HG02763 (cell line): Measurements from ENCODE around the gene FIG4.
"Not testable (repeated sequence)": the region's sequence is repeated elsewhere in the genome, so short reads cannot be mapped to it uniquely, and the experiment has no call there.

Experiments used
- ATAC-seq: cut with Tn5 transposase; IDR thresholded peaks from one replicate; pipeline ENCODE4 v1.9.1; 2021; ENCODE audit warnings: mild to moderate bottlenecking, moderate library complexity; ENCODE audit not compliant: unreplicated experiment

FIG4 gene

GRCh38 chr6:109690737-109691621, at the start of gene FIG4, which contains the start of gene AK9:
FIG4 (plus strand) TSS chr6:109691296; CDS start chr6:109691436, 140 bp downstream.
AK9 (minus strand) TSS chr6:109691202; CDS start chr6:109675745, 15,457 bp downstream.
- ATAC-seq: peak; percentile 96

DNA sequence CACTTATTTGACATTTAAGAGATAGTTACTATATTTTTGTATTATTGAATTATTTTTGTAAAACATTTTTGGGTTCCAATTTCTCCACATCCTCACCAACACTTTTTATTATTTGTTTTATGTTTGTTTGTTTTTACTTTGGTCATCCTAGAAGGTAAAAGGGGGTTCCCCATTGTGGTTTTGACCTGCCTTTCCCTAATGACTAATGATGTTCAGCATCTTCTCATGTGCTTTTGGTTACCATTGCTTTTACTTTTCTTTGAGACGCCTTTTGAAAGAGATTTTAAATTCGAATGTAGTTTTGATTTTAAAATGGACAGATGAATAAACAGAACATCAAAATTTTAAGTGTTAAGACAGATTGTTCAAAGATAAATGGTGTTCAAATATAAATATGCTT, 47.0 kb upstream of the FIG4 start:
- no peak for ATAC-seq

- no peak for ATAC-seq
Observed at GRCh38 chr6:109653264-109653663, 37.8 kb upstream of the FIG4 start.

GRCh38 chr6:109655761-109656262, 35.3 kb upstream of the FIG4 start:
- ATAC-seq: no peak

- ATAC-seq: no peak
Observed at GRCh38 chr6:109660526-109661320, 30.4 kb upstream of the FIG4 start.

- ATAC-seq: no peak
Observed at GRCh38 chr6:109662192-109662591, 28.9 kb upstream of the FIG4 start.

- ATAC-seq: no peak
Observed at GRCh38 chr6:109669811-109670210, 21.3 kb upstream of the FIG4 start.

DNA sequence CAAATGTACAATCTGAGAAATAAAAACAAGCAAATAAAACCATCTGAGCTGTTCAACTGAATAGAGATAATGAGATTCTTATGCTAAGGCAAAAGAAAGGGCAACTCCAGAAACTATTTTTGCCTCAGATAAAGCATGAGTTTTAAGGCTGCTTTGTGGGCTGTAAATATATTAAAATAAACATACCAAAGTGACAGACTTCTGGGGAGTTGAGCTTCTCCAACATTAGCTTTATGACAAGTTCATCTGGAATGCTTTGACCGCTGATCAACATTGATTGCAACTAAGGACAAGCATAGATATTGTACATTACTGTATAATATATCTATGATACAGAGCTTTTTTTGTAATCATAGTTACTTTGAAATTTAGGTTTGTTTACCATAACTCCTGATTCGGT, 19.4 kb upstream of the FIG4 start:
- ATAC-seq: no peak

- no peak for ATAC-seq
Observed at GRCh38 chr6:109672175-109672574, 18.9 kb upstream of the FIG4 start.

- ATAC-seq: no peak
Observed at GRCh38 chr6:109672839-109673238, 18.3 kb upstream of the FIG4 start.

DNA sequence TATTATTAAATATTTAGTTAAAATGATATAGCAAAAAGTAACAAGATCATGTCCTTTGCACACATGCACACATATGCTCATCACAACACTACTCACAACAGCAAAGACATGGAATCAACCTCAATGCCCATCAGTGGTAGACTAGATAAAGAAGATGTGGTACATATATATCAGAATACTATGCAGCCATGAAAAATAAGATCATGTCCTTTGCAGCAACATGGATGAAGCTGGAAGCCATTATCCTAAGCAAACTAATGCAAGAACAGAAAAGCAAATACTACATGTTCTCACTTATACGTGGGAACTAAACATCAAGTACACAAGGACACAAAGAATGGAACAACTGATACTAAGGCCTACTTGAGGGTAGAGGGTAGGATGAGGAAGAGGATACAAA, 14.4 kb upstream of the FIG4 start:
- ATAC-seq: no peak

GRCh38 chr6:109678240-109678639, 12.9 kb upstream of the FIG4 start:
- ATAC-seq: no peak

DNA sequence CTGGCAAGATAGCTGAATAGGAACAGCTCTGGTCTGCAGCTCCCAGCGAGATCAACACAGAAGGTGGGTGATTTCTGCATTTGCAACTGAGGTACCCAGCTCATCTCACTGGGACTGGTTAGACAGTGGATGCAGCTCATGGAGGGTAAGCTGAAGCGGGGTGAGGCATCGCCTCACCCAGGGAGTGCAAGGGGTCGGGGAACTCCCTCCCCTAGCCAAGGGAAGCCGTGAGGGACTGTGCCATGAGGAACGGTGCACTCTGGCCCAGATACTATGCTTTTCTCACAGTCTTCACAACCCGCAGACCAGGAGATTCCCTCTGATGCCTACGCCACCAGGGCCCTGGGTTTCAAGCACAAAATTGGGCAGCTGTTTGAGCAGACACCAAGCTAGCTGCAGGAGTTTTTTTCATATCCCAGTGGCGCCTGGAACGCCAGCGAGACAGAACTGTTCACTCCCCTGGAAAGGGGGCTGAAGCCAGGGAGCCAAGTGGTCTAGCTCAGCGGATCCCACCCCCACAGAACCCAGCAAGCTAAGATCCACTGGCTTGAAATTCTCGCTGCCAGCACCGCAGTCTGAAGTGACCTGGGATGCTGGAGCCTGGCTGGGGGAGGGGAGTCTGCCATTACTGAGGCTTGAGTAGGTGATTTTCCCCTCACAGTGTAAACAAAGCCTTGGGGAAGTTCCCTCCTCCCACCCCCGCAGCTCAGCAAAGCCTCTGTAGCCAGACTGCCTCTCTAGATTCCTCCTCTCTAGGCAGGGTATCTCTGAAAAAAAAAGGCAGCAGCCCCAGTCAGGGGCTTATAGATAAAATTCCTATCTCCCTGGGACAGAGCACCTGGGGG, 12.2 kb upstream of the FIG4 start:
- not testable (repeated sequence) for ATAC-seq

DNA sequence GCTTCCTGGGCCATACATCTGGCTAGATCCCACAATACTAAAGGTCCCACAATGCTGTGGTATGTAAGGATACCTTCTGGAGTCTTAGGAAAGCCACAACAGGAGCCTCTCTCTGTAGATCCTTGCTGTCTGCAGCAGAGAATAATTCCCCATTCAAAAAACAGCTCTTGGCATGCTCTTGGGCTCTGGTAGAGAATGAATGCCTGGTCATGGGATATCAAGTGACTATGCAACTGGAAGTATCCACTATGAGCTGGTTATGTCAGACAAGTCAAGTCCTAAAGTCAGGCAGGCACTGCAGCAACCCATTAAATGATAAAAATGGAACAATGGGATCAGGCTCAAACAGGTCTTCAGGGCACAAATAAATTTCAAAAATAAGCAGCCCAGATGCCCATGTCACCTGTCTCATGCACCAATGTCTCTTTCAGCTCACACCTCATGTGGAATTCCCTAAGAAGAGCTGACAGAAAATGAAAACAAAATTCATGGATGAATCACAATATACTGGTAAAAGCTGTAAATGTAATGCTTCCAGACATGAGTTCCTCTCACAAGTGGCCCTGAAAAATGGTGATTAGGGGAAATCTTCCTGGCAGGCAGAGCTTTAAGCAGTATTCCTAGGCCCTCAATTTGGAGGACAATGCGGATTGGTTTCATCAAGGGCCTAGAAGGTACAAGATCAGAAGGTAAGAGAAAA, 4.4 kb upstream of the FIG4 start:
- no peak for ATAC-seq

DNA sequence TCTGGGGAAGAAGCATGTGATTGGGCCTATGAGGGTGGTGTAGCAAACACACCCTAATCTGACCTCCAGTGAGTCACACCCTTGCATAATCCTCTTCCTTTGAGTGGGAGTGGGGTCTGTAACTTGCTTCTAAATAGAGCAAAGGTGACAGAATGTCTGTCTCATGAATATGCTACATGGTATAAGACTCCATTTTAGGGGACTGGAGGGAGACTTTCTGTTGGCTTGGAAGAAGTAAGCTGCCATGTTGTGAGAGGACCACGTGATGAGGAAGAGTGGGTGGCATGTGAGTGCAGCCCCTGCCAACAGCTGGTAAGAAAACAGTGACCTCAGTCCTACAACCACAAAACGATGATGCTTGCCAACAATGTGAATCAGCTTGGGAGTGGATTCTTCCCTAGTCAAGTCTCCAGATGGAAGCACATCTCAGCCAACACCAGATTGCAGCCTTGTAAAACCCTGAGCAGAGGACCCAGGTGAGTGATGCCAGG, 3.8 kb upstream of the FIG4 start:
- ATAC-seq: no peak

DNA sequence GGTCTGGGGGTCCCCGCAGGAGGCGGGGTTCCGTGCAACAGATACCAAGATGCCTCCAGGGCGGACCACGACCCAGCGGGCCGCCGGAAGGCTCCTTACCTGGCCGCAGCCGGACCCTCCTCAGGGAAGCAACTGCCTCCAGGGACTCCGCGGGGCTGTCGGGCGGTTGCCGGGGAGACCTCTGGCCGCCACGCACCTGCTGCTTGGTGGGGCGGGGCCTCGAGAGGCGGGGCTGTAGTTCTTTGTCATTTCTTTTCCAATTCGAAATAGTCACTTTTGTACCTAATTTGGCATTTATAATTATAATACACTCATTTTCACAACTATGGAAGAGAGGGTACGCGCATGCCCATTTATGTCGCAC, 741 bp upstream of the FIG4 start:
- ATAC-seq: peak; percentile 50

GRCh38 chr6:109693111-109693510, 2.0 kb downstream of the FIG4 start:
- peak; percentile 28 for ATAC-seq

GRCh38 chr6:109695468-109695867, 4.4 kb downstream of the FIG4 start:
- ATAC-seq: no peak

DNA sequence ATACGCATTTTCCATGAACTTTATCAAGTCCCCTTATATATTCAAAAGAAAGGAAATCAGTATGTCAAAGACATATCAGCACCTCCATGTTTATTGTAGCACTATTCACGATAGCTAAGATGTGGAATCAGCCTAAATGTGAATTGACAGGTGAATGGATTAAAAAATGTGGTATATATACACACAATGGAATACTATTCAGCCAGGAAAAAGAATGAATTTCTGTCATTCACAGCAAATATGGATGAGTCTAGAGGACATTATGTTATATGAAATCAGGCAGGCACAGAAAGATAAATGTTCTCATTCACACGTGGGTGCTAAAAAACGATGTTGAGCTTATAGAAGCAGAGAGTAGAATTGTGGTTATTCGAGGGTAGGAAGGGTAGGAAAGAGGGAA, 5.3 kb downstream of the FIG4 start:
- no peak for ATAC-seq

GRCh38 chr6:109701221-109701620, 10.1 kb downstream of the FIG4 start:
- ATAC-seq: no peak
